HUDEP-2 (cell line): Measurements from ENCODE around the gene ZFYVE28.

ENCODE experiments used
- DNase-seq, 76 experiments: peaks; one replicate each; lab custom pipeline; 2025; ENCODE audit not compliant: unreplicated experiment in 76 of 76; lab: John Stamatoyannopoulos, UW

ZFYVE28 gene

GRCh38 chr4:2446656-2447564, 28.5 kb upstream of the ZFYVE28 start:
- no peak for DNase-seq

GRCh38 chr4:2445571-2445970, 27.1 kb upstream of the ZFYVE28 start:
- DNase-seq = no peak

GRCh38 chr4:2445130-2445529, 26.7 kb upstream of the ZFYVE28 start:
- DNase-seq = no peak

GRCh38 chr4:2443956-2444740, 25.7 kb upstream of the ZFYVE28 start:
- peak in 1 of 76 experiments; percentile 7 for DNase-seq

- DNase-seq = no peak
Observed at GRCh38 chr4:2443061-2443730, 24.8 kb upstream of the ZFYVE28 start.

- no peak for DNase-seq
Observed at GRCh38 chr4:2442175-2442993, 23.9 kb upstream of the ZFYVE28 start.

- DNase-seq = peak in 70 of 76 experiments; percentile 6 to 81 (median 59)
Observed at GRCh38 chr4:2441393-2442174, 23.1 kb upstream of the ZFYVE28 start.

GRCh38 chr4:2438822-2439718, 20.6 kb upstream of the ZFYVE28 start:
- DNase-seq = no peak

GRCh38 chr4:2437475-2438215, 19.2 kb upstream of the ZFYVE28 start:
- no peak for DNase-seq

GRCh38 chr4:2436761-2437474, 18.5 kb upstream of the ZFYVE28 start:
- DNase-seq = no peak

- DNase-seq = no peak
Observed at GRCh38 chr4:2436301-2436700, 17.9 kb upstream of the ZFYVE28 start.

GRCh38 chr4:2434420-2434819, 16.0 kb upstream of the ZFYVE28 start:
- DNase-seq = no peak

- DNase-seq = no peak
Observed at GRCh38 chr4:2433609-2434350, 15.3 kb upstream of the ZFYVE28 start.

GRCh38 chr4:2432991-2433530, 14.6 kb upstream of the ZFYVE28 start:
- peak in 6 of 76 experiments; percentile 8 to 36 (median 12) for DNase-seq

- no peak for DNase-seq
Observed at GRCh38 chr4:2432004-2432403, 13.6 kb upstream of the ZFYVE28 start.
